Fibroblast of skin of left biceps (primary cell): ENCODE measurements around the gene RPL13.

Experiments
- DNase-seq, 2 experiments: peaks; one replicate each; pipeline ENCODE4 v3.0.0-alpha.2; 2013; ENCODE audit warnings: low read depth in 2 of 2

RPL13 gene

DNA sequence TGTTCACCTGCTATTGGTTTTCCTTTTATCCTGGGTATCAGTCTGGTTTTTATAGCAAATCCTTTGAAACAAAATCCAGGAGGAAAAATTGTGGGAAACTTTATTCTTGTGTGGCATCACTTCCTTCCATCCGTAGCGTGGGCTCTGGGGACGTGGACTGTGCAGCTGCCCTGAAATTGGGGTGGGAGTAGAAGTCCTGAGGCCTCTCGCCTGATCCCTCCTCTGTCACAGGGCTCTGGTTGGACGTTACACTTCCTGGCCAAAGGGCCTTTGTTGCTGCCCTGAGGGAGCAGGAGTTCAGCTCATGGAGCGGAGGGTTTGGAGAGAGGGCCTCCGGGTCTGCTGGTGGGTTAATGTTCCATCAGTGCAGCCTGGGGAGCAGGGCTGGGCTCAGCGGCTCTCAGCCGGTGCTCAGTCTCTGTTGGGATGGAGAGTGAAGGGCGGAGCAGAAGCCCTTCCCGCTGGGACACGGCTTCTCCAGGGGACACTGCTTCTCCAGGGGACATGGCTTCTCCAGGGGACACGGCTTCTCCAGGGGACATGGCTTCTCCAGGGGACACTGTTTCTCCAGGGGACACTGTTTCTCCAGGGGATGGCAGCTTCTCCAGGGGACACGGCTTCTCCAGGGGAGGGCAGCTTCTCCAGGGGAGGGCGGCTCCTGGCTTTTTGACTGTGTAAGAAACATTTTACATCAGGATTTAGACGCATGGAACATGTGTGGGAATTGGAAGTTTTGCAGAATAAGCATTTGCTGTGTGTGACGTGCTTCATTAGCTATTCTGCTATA lies 15.2 kb upstream of the RPL13 start:
- no peak for DNase-seq

- DNase-seq, result no peak
Measured at GRCh38 chr16:89545831-89546574, 14.5 kb upstream of the RPL13 start.

GRCh38 chr16:89546781-89547180 lies 13.7 kb upstream of the RPL13 start:
- DNase-seq, result no peak

- DNase-seq, result no peak
Measured at GRCh38 chr16:89547291-89547690, 13.2 kb upstream of the RPL13 start.

- no peak for DNase-seq
Measured at GRCh38 chr16:89547860-89548259, 12.6 kb upstream of the RPL13 start.

GRCh38 chr16:89548344-89549006 lies 12.0 kb upstream of the RPL13 start:
- no peak for DNase-seq

DNA sequence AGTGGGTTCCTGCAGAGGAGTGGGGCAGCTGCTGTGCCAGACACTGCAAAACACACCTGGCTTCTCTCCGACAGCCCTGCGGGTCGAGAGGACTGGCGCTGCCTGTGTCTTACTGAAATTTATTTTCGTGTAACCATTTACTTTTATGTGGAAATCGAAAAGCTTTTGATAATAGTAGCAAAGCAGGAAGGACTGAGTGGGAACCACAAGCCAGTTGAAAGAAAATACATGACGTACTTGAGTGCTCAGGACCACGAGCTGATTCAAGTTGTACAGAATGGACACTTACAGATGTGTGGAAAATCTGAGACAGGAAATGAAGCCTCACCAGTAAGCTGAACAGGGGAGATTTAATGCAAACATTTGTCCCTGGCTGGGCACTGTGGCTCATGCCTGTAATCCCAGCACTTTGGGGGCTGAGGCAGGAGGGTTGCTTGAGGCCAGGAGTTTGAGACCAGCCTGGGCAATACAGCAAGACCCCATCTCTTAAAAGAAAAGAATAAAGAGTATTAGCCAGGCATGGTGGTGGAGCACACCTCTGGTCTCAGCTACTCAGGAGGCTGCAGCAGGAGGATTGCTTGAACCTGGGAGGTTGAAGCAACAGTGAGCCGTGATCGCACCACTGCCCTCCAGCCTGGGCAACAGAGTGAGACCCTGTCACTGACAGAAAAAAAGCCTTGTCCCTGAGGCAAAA lies 11.3 kb upstream of the RPL13 start:
- DNase-seq, result no peak

DNA sequence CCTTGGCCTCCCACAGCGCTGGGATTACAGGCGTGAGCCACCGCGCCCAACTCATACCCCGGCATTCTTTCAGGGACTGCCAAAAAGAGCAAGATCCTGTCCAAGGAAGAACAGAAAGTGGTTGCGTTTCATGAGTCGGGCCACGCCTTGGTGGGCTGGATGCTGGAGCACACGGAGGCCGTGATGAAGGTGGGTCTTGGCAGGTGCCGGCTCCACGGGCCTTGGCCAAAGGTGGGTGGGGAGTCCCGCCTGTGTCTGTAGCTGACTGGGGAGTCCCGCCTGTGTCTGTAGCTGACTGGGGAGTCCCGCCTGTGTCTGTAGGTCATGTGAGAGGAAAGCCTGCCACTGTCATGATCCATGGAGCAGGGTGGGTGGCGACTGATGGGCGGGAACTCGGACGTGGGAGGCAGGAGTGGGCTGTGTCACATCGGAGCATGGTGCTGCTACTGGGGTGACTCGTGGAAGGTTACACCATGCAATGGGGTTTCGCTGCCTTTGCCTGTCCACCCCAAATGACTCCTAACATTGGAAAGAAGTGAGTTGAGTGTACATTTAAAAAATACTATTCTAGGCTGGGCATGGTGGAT lies 10.0 kb upstream of the RPL13 start:
- DNase-seq, result no peak

GRCh38 chr16:89552329-89552728 lies 8.2 kb upstream of the RPL13 start:
- DNase-seq, result no peak

DNA sequence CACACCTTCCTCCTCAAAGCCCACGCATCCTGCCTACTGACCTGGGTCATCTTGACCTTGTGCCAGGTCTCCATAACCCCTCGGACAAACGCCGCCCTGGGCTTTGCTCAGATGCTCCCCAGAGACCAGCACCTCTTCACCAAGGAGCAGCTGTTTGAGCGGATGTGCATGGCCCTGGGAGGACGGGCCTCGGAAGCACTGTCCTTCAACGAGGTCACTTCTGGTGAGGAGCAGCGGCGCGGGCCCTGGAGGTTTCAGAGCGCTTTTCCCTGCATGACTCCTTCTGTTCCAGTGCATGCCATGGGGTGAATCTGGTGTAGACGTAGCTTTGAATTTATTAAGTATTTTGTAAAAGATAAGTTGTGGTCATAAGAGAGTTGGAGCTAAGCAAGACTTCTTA lies 7.6 kb upstream of the RPL13 start:
- DNase-seq, result no peak

DNA sequence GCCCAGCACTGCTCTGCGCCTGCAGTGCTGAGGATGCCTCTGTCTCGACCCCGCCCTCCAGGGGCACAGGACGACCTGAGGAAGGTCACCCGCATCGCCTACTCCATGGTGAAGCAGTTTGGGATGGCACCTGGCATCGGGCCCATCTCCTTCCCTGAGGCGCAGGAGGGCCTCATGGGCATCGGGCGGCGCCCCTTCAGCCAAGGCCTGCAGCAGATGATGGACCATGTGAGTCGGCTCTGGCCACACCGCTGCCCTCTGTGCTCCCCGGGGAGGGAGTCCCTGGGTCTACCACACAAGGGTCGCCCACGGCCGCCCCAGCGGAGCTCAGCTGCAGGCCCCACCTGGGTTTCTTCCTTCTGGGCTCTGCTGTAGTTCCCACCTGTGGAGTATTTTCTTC lies 6.7 kb upstream of the RPL13 start:
- DNase-seq, result no peak

- no peak for DNase-seq
Measured at GRCh38 chr16:89554343-89554742, 6.1 kb upstream of the RPL13 start.

DNA sequence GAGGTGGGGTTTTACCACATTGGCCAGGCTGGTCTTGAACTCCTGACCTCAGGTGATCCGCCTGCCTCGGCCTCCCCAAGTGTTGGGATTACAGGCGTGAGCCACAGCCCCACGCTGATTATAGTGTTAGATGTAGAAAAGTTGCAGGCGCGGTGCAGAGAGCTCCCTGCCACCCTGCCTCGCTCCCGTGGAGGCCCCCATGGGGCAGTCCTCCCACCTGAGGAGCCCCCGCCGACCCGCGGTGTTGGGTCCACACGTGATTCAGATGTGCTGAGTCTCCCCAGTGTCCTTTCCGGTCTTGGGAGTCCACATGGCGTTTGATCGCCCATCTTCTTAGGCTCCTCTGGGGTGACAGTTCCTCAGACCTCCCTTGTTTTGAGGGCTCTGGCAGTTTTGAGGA lies 5.2 kb upstream of the RPL13 start:
- DNase-seq, result no peak

DNA sequence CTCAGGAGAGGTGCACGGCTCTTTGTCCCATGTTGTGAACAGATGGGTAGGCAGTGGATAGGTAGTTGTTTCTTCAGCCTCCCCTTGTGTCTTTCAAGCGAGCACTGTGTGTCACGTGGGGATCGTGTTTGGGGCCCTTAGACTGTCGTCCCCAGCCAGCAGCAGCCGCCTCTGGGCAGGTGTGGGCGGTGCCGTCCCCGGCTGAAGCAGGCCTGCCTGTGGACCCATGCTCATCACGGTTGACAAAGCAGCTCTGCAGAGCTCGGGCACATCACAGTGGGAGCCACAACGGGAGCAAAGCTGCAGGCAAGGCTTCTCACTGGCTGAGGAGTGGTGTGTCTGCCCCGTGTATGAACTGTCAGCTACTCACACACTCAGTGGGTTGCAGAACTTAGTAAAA lies 4.7 kb upstream of the RPL13 start:
- no peak for DNase-seq

DNA sequence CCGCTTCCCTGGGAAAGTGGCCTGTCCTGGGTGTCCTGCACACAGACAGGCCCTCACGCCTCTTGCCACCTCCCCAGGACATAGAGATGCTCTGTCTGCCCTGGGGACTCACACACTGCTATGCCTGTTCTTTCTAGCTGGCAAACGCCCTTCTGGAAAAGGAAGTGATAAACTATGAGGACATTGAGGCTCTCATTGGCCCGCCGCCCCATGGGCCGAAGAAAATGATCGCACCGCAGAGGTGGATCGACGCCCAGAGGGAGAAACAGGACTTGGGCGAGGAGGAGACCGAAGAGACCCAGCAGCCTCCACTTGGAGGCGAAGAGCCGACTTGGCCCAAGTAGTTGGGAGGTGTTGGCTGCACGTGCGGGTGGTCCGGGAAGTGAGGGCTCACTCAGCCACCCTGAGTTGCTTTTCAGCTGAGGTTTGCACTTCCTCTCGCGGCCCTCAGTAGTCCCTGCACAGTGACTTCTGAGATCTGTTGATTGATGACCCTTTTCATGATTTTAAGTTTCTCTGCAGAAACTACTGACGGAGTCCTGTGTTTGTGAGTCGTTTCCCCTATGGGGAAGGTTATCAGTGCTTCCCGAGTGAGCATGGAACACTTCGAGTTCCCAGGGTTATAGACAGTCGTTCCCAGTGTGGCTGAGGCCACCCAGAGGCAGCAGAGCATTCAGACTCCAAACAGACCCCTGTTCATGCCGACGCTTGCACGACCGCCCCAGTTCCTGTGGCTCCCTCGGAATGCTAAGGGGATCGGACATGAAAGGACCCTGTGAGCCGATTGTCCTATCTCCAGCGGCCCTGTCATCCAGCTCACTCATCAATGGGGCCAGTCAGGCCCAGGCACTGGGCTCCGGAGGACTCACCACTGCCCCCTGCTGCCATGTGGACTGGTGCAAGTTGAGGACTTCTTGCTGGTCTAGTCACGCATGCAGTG lies 3.5 kb upstream of the RPL13 start:
- DNase-seq, result no peak

GRCh38 chr16:89557690-89558490 lies 2.6 kb upstream of the RPL13 start:
- no peak for DNase-seq

GRCh38 chr16:89561142-89561883 lies 831 bp downstream of the RPL13 start:
- no peak for DNase-seq

DNA sequence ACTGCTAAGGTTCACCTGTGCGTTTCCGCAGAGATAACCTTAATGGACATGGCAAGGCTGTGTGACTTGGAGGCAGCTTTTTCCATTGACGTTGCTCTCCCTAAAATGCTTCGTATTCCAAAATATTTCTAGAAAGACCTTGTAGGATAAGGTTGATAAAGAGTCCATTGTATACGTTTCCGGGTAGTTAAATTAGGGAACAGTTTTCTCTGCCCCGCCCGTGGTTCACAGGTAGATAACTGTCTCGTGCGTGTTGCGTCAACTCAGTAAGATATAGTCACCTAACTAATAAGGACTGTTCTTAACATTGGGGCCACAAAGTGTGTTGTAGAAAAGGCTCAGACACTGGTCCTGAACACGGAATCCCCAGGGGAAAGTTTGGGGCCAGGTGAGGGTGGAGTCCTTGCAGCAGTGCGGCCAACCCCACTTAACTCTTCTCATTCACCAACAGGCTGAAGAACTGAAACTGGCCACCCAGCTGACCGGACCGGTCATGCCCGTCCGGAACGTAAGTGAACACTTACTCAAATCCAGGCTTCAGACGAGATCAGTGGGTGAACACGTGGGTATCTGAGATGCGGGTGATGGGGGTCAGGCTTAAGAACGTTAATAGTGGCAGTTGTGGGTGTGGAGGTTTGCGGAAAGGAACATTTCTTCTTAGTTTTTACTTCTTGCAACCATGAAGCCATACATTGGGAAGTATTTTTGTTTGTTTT lies 1.6 kb downstream of the RPL13 start:
- DNase-seq, result no peak

DNA sequence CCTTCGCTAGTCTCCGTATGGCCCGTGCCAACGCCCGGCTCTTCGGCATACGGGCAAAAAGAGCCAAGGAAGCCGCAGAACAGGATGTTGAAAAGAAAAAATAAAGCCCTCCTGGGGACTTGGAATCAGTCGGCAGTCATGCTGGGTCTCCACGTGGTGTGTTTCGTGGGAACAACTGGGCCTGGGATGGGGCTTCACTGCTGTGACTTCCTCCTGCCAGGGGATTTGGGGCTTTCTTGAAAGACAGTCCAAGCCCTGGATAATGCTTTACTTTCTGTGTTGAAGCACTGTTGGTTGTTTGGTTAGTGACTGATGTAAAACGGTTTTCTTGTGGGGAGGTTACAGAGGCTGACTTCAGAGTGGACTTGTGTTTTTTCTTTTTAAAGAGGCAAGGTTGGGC lies 2.5 kb downstream of the RPL13 start:
- DNase-seq, result no peak
